Osteoblast (primary cell): ENCODE results near the gene ELOVL6. TPM values are rescaled to one million over a fixed set of nuclear protein-coding genes. Genes with fewer than 3 reads are reported as not detected.
"Not testable (repeated sequence)": the region's sequence is repeated elsewhere in the genome, so short reads cannot be mapped to it uniquely, and the experiment has no call there.

Experiments
- DNase-seq: peaks from one replicate; pipeline ENCODE4 v3.0.0; 2011; ENCODE audit warnings: low spot score, mixed read lengths; ENCODE audit not compliant: insufficient read length; ENCODE audit errors: missing footprints
- H2AFZ ChIP-seq: 2 replicates; pipeline ENCODE4 v1.6.0; 2011; ENCODE audit warnings: mild to moderate bottlenecking, low read length
- H3K27ac ChIP-seq: 2 replicates; pipeline ENCODE4 v1.5.1; 2011; ENCODE audit warnings: mild to moderate bottlenecking, low read depth, low read length, moderate library complexity
- H3K27me3 ChIP-seq: 2 replicates; pipeline ENCODE4 v1.6.0; 2012; ENCODE audit warnings: mild to moderate bottlenecking, control low read depth, inconsistent platforms, low read length, moderate library complexity; ENCODE audit not compliant: insufficient read depth
- H3K36me3 ChIP-seq: 2 replicates; pipeline ENCODE4 v1.5.1; 2011; ENCODE audit warnings: mild to moderate bottlenecking, low read length, control low read depth, moderate library complexity; ENCODE audit not compliant: insufficient read depth
- H3K4me1 ChIP-seq: 2 replicates; pipeline ENCODE4 v1.5.1; 2011; ENCODE audit warnings: mild to moderate bottlenecking, low read length, control low read depth, moderate library complexity; ENCODE audit not compliant: insufficient read depth
- H3K4me2 ChIP-seq: 2 replicates; pipeline ENCODE4 v1.6.0; 2011; ENCODE audit warnings: mild to moderate bottlenecking, low read length; ENCODE audit not compliant: insufficient read depth
- H3K4me3 ChIP-seq: fragments of 200-600 bp; sonication (generic); 3 replicates; pipeline ENCODE4 v1.5.1; 2012; ENCODE audit warnings: mild to moderate bottlenecking, low read length, inconsistent platforms; ENCODE audit not compliant: insufficient read depth
- H3K79me2 ChIP-seq: 2 replicates; pipeline ENCODE4 v1.6.0; 2012; ENCODE audit warnings: mild to moderate bottlenecking, low read length, control low read depth, inconsistent platforms; ENCODE audit not compliant: insufficient read depth
- H3K9me3 ChIP-seq: 2 replicates; pipeline ENCODE4 v1.5.1; 2011; ENCODE audit warnings: low read depth, low read length, control low read depth
- H4K20me1 ChIP-seq: 2 replicates; pipeline ENCODE4 v1.6.0; 2012; ENCODE audit warnings: mild to moderate bottlenecking, low read length, control low read depth; ENCODE audit not compliant: insufficient read depth
- total RNA-seq: library from RNA; depleted of rRNA; stranded (reverse); fragments of >200 nt; gene quantifications from 2 replicates; pipeline ENCODE4 v1.2.3, GENCODE V29; 2012
- TF ChIP-seq, protein P1 (sequence below): IDR thresholded peaks from 2 replicates; pipeline ENCODE4 v1.5.1; 2011; ENCODE audit warnings: mild to moderate bottlenecking, low read depth, low read length, moderate library complexity; ENCODE audit errors: extremely low read depth

The ELOVL6 gene
- total RNA-seq, 1 donor: 12.7 TPM

GRCh38 chr4:110085131-110085530, 113.3 kb downstream of the ELOVL6 start:
- peaks cover 14% of the 10 kb centered on the region for H3K79me2 ChIP-seq
- H3K4me3 ChIP-seq: no peak overlapping the region
- TF ChIP-seq, protein P1, sequence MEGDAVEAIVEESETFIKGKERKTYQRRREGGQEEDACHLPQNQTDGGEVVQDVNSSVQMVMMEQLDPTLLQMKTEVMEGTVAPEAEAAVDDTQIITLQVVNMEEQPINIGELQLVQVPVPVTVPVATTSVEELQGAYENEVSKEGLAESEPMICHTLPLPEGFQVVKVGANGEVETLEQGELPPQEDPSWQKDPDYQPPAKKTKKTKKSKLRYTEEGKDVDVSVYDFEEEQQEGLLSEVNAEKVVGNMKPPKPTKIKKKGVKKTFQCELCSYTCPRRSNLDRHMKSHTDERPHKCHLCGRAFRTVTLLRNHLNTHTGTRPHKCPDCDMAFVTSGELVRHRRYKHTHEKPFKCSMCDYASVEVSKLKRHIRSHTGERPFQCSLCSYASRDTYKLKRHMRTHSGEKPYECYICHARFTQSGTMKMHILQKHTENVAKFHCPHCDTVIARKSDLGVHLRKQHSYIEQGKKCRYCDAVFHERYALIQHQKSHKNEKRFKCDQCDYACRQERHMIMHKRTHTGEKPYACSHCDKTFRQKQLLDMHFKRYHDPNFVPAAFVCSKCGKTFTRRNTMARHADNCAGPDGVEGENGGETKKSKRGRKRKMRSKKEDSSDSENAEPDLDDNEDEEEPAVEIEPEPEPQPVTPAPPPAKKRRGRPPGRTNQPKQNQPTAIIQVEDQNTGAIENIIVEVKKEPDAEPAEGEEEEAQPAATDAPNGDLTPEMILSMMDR: no peak
- no peak overlapping the region for H2AFZ ChIP-seq
- H3K9me3 ChIP-seq: no peaks in the 10 kb centered on the region
- H3K36me3 ChIP-seq: no peaks in the 10 kb centered on the region
- no peaks in the 10 kb centered on the region for H3K27me3 ChIP-seq
- DNase-seq: no peak
- no peak overlapping the region for H3K27ac ChIP-seq
- no peaks in the 10 kb centered on the region for H4K20me1 ChIP-seq
- H3K4me1 ChIP-seq: peaks cover 51% of the 10 kb centered on the region
- H3K4me2 ChIP-seq: no peak overlapping the region

GRCh38 chr4:110084154-110084553, 114.3 kb downstream of the ELOVL6 start:
- no peak overlapping the region for H3K27ac ChIP-seq
- no peak overlapping the region for H3K4me3 ChIP-seq
- no peak for DNase-seq
- no peak overlapping the region for H2AFZ ChIP-seq
- TF ChIP-seq, protein P1: no peak
- peaks cover 41% of the 10 kb centered on the region for H3K4me1 ChIP-seq
- H4K20me1 ChIP-seq: no peaks in the 10 kb centered on the region
- H3K36me3 ChIP-seq: no peaks in the 10 kb centered on the region
- H3K27me3 ChIP-seq: no peaks in the 10 kb centered on the region
- H3K79me2 ChIP-seq: peaks cover 8% of the 10 kb centered on the region
- H3K9me3 ChIP-seq: no peaks in the 10 kb centered on the region
- no peak overlapping the region for H3K4me2 ChIP-seq

GRCh38 chr4:110078148-110078547, 120.3 kb downstream of the ELOVL6 start:
- H2AFZ ChIP-seq, H3K27ac ChIP-seq, DNase-seq: not testable (repeated sequence)

DNA sequence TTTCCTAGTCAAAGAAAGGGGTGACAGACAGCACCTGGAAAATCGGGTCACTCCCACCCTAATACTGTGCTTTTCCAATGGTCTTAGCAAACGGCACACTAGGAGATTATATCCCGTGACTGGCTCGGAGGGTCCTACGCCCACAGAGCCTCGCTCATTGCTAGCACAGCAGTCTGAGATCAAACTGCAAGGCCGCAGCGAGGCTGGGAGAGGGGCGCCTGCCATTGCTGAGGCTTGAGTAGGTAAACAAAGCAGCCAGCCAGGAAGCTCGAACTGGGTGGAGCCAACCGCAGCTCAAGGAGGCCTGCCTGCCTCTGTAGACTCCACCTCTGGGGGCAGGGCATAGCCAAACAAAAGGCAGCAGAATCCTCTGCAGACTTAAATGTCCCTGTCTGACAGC, 121.6 kb downstream of the ELOVL6 start:
- not testable (repeated sequence) for H3K9me3 ChIP-seq, H3K79me2 ChIP-seq, H3K27ac ChIP-seq, H2AFZ ChIP-seq, H3K4me3 ChIP-seq, H3K4me1 ChIP-seq, H4K20me1 ChIP-seq, H3K27me3 ChIP-seq, H3K4me2 ChIP-seq, H3K36me3 ChIP-seq, DNase-seq

More at GRCh38 chr4:110078148-110078547, 120.3 kb downstream of the ELOVL6 start:
- H3K36me3 ChIP-seq, H3K9me3 ChIP-seq, H4K20me1 ChIP-seq, H3K79me2 ChIP-seq, H3K27me3 ChIP-seq, H3K4me2 ChIP-seq, H3K4me3 ChIP-seq, H3K4me1 ChIP-seq: not testable (repeated sequence)

DNA sequence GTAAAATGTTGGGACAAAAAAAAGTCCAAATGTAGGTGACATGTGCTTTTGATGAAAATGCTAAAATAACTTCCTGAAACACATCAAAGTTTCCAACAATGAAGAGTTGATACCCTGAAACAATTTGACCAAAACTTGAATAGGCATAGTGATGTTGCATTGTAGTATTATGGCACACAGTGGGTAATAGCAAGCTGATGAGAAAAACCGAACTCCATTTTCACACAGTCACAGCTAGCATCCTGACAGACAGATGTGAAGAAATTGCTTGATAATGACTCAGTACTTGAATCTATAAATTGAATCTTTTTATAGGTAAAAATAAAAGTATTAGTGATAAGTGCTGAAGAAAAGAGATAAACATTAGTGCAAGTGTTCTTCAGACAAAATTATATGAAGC, 122.5 kb downstream of the ELOVL6 start:
- no peak overlapping the region for H3K4me2 ChIP-seq
- H3K27me3 ChIP-seq: no peaks in the 10 kb centered on the region
- H3K4me3 ChIP-seq: no peak overlapping the region
- H3K4me1 ChIP-seq: no peaks in the 10 kb centered on the region
- TF ChIP-seq, protein P1: no peak
- DNase-seq: no peak
- no peak overlapping the region for H2AFZ ChIP-seq
- H3K79me2 ChIP-seq: no peaks in the 10 kb centered on the region
- no peak overlapping the region for H3K27ac ChIP-seq
- H3K36me3 ChIP-seq: no peaks in the 10 kb centered on the region
- H4K20me1 ChIP-seq: no peaks in the 10 kb centered on the region
- H3K9me3 ChIP-seq: no peaks in the 10 kb centered on the region
